GM21447 (cell line): ENCODE data around the gene THEM5.
"Not testable (repeated sequence)": the region's sequence is repeated elsewhere in the genome, so short reads cannot be mapped to it uniquely, and the experiment has no call there.

ENCODE experiments used
- ATAC-seq: cut with Tn5 transposase; IDR thresholded peaks from one replicate; pipeline ENCODE4 v1.9.1; 2021; ENCODE audit not compliant: unreplicated experiment

Gene THEM5

GRCh38 chr1:151867765-151868411, 14.4 kb upstream of the THEM5 start:
- ATAC-seq = no peak

DNA sequence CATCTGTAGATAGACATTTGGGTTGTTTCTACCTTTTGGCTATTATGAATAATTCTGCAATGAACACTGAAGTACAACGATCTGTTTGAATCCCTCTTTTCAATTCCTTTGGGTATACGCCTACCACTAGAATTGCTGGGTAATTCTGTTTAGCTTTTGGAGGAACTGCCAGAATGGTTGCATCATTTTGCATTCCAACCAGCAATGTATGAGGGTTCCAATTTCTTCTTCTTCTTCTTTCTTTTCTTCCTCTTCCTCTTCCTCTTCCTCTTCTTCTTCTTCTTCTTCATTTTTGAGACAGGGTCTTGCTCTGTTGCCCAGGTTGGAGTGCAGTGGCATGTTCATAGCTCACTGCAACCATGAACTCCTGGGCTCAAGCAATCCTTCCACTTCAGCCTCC, 13.8 kb upstream of the THEM5 start:
- no peak for ATAC-seq

DNA sequence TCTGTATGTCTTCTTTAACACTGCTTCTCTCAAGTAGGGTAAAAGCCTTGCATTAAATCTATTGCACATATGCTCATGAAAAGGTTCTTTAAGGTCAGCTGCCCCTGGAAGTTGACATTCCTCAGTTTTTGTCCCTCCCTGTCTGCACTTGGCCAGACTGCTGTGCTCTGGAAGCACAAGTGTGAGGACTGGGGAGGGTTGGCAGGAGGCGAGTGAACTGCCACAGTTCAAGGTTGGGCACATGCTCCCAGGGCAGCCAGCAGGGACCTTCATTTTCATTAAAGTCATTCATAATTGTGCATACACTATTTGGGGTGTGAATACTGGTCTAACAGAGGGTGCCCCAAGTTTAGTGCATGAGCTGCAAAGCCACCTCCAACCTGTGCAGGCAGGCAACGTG, 10.9 kb upstream of the THEM5 start:
- no peak for ATAC-seq

DNA sequence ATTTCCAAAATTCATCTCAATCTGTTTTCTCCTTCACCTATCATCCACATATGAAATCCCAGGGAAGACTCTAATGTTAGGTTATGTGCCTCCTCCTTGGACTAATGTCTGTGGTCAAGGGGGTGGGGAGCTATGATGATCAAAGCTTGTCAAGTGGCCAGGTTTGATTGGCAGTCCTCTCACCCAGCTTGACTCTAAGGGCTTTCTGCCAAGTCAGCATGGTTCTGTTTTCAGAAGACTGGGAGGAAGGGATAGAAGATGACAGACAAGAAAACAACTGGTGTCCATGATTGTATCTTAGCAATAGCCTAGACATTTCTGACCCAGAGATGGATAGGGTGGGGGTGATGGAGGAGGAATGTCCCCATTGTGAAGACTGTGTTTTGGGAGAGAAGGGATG, 9.1 kb upstream of the THEM5 start:
- no peak for ATAC-seq

GRCh38 chr1:151860504-151861187, 7.1 kb upstream of the THEM5 start:
- no peak for ATAC-seq

- no peak for ATAC-seq
Measured at GRCh38 chr1:151859891-151860293, 6.4 kb upstream of the THEM5 start.

GRCh38 chr1:151858886-151859665, 5.6 kb upstream of the THEM5 start:
- ATAC-seq = no peak

DNA sequence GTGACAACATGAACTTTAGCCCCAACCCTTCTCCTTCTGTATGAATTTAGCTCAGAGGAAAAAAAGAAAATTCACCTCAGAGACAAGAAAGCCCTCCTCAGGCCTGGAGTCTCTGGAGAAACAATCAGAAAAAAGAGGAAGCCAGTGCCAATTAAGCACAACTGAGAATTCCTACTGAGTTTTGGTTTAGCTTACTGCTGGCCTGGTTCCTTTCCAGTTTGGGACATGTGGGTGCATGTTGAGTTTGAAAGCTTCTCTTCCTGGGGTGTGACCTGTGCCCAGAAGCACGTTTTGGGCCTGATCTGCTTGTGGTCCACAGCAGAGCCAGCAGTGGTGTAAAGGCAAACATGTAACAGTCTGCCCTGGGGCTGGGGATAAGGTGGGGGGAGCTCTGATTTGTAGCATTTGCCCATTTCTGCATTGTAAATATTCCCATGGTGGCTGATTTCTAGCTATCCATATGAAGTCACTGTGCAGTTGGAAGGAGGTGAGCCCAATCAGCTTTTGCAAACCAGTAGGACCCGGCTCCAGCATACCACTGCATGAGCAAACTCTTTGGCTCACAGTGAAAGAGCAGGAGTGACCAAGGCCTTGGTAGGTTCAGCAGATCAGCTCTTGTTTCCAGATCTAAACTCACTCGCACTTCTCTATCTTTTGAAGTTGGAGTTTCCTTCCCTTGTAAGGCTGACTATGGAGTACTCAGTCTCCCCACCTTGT, 4.7 kb upstream of the THEM5 start:
- no peak for ATAC-seq

DNA sequence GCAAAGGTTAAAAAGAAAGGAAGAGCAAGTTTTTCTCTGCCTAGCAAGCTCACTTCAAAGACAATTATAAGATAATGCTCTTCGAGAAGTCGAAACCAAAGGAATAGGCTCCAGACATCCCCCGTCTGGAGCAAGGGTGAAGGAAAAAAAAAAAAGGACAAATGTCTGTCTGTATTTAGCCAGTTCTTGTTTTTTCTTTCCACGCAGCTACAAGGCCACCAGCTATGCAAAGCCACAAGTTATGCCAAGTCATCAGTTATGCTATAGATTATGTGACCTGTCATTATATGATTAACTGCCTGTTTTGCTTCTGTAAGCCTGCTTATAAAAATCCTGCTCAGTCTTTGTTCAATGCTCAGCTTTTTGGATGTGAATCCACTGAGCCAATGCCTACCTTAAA, 2.4 kb upstream of the THEM5 start:
- no peak for ATAC-seq

- not testable (repeated sequence) for ATAC-seq
Measured at GRCh38 chr1:151855516-151855915, 2.0 kb upstream of the THEM5 start.

- no peak for ATAC-seq
Measured at GRCh38 chr1:151854658-151855057, 1.1 kb upstream of the THEM5 start.

DNA sequence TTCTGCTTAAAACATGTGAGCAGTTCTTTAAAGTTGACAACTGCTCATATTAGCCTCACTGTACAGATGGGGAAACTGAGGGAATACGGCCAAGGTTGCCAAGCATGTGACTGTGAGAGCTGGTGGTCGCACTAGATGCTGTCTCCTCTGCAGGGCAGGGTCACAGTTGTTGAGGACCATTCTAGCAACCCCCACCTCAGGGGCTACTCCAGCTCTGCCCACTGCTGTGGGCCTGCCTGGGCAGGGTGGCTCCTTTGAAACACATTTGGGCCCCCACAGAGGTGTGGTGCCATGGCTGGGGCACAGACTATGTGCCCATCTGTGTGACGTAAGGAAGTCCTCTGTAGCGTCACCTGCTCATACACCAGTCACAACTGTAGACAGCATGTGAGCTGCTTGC, 779 bp downstream of the THEM5 start:
- ATAC-seq = no peak

DNA sequence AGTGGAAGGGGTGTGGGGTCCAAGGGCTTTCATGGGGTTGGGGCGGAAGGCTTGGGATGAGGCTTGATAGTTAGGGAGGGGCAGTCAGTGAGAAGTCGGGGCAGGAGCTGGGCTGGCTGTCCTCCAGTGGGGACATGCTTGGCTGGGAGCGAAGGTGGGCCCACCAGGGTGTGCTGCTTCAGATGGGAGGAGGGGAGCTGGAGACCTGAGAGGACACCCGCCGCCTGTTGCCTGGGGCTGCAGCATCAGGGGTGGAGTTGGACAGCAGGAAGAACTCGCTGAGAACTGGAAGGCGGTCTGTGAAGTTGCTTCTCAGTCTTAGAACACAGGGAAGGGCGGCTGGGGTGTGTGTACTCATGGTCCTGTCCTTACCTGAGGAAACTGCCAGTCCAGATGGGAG, 1.6 kb downstream of the THEM5 start:
- ATAC-seq = no peak

DNA sequence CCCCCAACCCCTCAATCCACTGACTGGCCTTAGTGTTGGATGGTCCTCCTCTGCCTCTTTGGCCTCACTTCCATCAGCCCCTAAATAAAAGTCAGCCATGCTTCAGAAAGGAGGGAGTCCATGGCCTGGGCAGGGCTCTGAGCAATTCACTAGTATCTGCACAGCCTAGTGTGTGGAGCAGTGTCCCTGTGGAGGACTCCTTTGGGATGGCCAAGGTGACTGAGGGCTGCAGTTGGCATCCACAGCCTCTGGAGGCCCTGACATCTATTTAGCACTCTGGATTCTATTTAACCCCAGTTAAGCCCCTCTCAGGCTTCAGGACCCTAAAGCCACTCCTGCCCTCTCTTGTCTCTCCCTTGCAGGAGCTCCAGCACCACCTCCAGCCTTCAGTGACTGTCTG, 3.6 kb downstream of the THEM5 start:
- ATAC-seq = no peak

DNA sequence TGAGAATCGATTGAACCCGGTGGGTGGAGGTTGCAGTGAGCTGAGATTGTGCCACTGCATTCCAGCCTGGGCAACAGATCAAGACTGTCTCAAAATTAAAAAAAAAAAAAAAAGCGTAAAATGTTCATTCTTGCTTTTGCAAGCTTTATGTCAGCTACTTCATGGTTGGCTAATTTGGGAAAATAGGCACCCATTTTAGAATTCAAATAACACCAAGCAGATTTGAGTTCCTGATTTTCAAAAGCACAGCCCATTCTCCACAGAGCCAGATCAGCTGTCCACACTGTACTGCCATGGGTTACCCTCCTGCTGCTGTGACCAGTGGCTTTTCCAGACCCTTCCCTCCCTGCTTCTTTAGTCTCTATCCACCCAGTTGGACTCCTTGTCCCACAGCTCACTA, 4.4 kb downstream of the THEM5 start:
- no peak for ATAC-seq

- ATAC-seq = no peak
Measured at GRCh38 chr1:151847867-151848596, 5.5 kb downstream of the THEM5 start.

GRCh38 chr1:151846686-151847237, 6.8 kb downstream of the THEM5 start:
- ATAC-seq = no peak

- no peak for ATAC-seq
Measured at GRCh38 chr1:151846062-151846568, 7.4 kb downstream of the THEM5 start.

- no peak for ATAC-seq
Measured at GRCh38 chr1:151843398-151843797, 10.1 kb downstream of the THEM5 start.

DNA sequence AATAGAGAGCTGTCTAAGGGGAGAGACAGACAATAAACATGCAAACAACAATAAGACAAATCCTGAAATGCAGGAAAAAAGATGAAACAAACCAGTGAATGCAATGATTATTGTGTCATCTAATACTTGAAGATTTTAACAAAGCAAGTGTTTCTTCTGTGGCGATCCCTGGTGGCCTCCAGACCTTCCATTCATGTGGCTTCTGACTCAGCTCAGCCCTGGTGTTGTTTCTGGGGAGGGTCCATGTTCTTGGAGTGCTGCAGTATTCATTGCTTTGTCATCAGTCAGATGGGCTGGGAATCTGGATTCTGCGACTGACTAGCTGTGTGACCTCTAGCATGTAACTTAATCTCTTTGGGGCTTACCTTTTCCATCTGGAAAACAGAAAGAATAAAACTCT, 12.4 kb downstream of the THEM5 start:
- ATAC-seq = no peak
